Stimulated activated CD4-positive, alpha-beta T cell treated with anti-CD3 and anti-CD28 coated beads, Interleukin-1b, Interleukin-23, amount 100 ng/mL, for 4 hours (primary cell): ENCODE measurements around the gene SEPTIN8.

Experiments
- DNase-seq, 2 donors: peaks; one replicate each; pipeline ENCODE4 v3.0.0-alpha.2; 2020; ENCODE audit warnings: low read depth in 2 of 2

The SEPTIN8 gene

DNA sequence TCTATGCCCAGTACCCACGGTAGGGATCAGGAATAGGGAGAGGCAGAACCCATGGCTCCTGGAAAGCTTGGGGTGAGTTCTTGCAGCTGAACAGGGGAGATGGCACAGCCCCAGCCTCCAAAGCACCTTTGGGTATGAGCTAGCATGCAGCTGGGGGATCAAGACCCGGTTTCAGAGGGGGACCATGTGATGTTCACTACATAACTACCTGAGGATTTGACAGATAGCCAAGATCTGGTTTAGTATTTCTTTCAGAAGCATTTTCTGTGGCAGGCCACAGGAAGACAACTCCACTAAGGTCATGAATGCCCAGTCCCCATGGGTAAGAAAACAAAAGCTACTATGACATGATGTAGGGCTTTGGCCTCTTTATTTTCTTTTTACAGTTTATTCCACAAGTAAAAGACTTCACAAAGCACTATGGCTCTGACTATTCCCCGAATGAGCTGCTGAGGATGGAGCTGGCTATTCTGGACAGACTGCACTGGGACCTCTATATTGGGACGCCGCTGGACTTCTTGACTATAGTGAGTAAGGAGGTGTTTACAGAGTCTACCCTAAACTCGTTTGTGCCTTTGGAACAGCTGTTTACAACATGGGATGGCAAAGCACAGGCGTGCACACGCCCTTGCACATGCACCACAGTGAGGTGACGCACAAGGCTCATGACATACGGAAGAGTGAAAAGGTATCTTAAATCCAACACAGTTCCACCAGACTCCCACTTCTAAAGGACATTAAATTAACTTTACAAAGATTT, 26.4 kb downstream of the SEPTIN8 start:
- DNase-seq: no peak

DNA sequence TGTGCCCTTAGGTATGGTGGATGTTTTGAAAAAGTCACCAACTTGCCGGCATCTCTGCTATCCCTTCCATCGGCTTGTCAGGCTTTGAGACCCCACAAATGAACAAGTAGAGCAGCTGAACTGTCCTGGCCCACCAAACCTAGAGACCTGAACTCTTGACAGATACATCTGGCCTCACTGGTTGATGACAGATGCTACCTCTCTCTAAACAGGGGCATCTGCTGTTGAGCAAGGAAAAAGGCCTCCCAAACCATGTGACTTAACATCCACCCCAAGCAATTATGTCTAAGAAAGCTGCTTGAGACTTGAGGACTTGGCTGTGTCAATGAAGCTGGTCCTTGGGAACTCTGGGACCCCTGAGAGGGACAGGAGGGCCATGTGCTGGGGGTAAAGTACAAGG, 27.5 kb downstream of the SEPTIN8 start:
- DNase-seq: no peak

DNA sequence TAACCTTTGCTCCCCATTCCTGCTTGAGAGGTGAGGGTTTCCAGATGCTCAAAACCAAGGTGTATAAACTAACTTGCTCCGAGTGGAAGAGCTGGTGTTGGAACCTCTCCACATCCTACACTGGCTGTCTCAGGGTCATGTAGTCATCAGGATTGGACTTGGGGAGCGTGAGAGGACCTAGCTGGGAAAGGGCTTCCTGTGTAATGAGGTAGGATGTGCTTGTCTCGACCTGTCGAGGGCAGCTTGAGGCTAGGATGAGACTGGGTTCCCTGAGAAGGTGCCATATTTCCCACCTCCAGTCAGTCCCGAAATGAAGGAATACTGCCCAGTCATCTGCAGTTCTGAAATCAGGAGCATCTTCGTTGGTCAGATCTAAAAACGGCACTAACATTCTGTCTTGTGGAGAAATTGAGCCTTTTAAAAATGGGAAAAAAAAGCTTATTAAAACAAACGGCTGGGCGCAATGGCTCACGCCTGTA, 28.5 kb downstream of the SEPTIN8 start:
- no peak for DNase-seq

DNA sequence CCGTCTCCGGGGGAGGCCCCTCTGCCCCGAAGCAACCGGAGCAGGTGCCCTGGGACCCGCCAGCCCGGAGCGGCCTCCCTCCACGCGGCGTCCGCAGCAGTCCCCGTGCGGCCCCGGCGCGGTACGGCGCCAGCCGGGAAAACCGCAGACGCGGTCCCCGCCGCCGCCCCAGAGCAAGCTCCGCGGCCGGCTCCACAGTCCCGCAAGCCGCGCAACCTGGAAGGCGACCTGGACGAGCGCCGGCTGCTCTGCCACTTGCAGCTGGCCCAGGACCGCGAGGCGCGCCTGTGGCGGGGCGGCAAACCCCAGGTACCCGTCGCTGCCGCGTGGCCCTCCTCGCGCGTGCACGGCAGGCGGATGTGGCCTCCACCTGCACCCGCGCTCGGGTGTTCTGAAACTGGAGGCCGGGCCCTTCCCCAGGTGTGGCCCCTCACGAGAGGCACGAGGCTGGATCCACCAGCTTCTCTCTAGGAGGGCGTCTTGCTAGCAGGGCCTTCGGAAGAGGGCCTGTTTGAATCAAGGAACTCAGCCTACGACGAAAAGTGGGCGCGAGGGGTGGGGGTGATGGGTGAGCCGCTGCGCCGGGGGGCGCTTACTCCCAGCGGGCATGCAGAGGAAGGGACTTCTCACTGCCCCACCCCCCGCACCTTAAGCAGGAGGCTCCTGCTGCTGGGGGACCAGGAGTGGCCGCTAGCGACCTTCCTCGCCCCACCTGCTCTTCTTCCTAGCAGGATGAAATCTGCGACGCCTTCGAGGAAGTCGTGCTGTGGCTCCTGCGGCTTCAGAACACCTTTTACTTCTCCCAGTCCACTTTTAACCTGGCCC, 29.2 kb downstream of the SEPTIN8 start:
- peak; percentile 36 to 46 for DNase-seq

DNA sequence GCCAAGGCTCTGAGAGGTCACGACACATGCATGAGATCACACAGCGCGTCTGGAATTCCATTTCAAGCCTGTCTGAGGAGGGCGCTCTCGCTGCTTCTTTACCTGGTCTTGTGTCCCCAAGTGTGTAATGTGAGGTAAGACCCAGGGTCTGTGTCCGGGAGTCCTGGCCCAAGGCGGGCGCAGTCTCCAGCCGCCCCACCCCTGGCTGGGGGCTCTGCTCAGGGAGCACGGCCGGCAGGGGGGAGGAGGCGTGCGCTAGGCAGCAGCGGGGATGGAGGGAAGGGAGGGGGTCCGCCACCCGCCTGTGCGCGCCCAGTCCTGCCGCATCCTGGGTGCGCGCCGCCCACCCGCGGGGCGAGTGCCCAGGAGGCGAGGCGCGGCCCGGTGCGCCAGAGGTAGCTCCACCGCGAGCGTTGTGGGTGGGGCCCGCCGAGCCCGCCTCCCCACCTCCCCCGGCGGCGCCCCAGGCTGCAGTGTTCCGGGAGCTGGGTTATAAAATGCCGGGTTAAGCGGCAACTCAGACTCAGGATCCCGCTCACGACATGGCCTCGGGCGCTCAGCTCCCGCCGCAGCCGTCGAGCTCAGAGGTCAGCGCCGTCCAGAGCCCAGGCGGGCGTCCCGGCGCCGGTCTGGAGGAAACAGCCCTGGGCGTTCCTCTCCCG, 30.0 kb downstream of the SEPTIN8 start, which contains the start of gene CCNI2:
Gene CCNI2 (plus strand): TSS at position 473 of the 662 bp plus-strand sequence. CDS start 70 bp downstream, at position 543.
- DNase-seq: peak; percentile 59 to 66

DNA sequence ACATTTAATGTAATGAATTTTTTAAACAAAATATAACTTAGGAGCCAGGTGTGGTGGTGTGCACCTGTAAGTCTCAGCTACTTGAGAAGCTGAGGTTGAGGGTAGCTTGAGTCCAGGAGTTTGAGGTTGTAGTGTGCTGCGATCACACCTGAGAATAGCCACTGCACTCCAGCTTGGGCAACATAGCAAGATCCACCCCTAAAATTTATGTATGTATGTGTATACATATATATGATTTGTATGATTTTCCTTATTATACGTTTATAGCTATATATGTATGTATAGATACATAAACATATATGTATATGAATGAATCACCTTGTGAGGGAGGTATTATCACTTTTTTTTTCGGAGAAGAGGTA, 30.5 kb downstream of the SEPTIN8 start:
- no peak for DNase-seq

DNA sequence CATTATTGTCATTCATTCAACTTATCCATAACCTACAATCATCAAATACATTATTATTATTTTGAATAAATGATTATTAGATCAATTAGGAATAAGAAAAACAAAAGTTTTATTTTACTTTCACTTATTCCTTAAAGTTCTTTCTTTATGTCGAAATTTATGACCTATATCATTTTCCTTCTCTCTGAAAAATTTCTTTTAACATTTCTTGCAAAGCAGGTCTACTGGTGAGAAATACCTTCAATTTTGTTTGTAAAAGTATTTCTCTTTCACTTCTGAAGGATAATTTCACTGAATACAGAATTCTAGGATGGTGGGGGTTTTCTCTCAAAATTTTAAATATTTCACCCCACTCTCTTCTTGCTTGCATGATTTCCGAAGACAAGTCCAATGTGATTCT, 32.4 kb downstream of the SEPTIN8 start:
- no peak for DNase-seq

DNA sequence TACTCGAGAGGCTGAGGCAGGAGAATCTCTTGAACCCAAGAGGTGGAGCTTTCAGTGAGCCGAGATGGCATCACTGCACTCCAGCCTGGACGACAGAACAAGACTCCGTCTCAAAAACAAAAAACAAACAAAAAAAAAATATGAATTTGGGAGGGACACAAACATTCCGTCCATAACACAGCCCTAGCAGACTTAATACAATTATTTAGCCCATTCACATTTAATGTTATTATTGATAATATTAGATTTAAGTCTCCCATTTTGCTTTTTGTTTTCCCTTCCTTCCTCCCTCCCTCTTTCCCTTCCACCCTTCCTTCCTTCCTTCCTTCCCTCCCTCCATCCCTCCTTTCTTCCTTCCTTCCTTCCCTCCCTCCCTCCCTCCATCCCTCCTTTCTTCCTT, 34.4 kb downstream of the SEPTIN8 start:
- no peak for DNase-seq

DNA sequence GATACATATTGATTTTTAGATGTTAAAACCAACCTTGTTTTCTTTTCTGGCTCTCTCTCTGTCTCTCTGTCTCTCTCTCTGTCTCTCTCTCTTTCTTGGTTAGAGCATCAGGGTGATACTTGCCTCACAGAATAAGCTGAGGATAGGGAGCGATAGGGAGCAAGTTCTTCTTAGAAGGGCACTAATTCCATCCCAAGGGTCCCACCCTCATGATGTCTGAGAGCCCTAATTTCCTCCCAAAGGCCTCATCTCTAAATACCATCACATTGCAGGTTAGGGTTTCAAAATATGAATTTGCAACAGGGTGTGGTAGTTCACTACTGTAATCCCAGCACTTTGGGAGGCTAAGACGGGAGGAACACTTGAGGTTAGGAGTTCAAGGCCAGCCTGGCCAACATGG, 34.9 kb downstream of the SEPTIN8 start:
- no peak for DNase-seq

DNA sequence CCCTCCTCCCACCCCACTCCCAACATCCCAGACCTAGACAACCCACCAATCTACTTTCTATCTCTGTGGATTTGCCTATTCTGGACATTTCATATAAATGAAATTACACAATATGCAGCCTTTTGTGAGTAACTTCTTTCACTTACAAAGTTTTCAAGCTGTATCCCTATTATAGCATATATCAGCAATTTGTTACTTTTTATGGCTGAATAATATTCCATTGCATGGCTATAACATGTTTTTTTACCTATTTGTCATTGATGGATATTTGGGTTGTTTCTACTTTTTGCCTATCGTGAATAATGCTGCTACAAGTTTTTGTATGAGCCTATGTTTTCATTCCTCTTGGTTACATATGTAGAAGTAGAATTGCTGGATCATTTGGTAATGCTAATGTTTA, 37.8 kb downstream of the SEPTIN8 start:
- no peak for DNase-seq

DNA sequence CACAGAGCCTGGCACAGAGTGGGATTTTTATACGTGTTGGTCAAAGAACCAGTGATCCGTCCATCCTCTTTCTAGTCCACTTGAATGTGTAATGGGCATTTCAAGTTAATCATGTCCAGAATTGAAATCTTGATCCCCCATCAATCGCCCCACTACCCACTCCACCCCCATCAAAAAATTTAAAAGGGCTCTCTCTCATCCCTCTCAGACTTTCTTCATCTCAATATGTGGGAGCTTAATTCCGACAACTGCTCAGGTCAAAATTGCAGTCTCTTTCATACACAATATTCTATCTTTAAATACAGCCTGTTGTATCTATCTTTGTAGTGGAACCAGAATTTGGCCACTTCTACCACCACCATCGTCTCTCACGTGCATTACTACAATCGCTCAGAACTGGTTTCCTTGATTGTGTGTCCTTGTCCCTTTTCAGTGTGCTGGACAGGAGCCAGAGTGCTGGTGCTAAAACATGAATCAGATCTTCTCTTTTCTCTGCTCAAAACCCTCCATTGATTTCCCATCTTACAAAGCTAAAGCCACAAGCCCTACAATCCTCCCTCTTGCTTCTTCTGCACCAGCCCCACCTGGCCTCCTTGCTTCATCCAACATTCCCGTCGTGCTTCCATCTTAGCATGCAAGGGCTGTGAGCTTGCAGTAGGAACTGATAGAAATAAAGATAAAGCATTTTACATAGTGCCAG, 38.9 kb downstream of the SEPTIN8 start:
- DNase-seq: no peak

DNA sequence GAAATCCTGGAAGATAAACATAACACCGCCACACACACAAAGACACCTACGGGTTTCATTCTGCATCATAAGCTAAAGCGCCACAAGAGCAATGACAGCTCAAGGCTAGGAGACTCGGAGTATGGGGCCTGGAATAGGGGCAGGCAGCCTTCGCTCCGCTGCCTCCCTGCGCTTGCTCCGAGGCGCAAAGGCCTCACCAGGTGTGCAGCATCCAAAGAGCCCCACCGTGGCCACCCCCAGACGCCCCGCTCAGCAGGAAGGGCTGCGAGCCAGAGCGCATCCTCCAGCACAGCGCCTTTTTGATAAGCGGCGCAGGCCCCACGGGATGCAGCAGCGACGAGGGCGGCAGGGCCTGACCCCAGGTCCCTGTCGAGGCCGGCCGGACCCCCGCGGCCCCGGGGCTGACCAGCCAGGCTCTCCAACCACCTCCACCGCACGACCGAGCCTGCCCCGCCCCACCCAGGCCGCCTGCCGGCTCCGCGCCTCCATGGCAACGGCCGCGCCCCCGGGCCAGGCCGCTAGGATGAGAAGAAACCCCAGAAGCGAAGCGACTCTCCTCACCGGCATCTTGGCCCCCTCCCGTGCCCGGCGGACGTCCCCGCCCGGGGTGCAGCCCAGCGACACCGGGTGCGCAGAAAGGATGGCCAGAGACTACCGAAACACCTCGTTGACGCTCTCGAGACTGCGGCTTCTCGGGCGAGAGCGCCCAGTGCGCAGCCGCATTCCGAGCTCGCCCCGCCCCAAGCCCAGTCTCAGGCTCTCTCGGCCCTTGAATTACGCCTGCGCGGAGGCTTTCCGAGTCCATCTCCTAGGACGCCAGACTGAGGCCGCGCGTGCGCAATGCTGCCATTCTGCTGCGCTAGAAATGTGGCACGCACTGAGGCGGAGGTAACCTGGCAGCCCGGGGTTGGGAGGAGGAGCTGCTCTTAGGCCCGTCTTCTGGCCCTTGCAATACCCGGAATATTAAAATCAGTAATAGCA, 39.9 kb downstream of the SEPTIN8 start, which contains the start of gene KIF3A:
Gene KIF3A (minus strand): TSS at position 694 of the 981 bp plus-strand sequence. CDS start 127 bp downstream, at position 567.
- DNase-seq: peak; percentile 99

DNA sequence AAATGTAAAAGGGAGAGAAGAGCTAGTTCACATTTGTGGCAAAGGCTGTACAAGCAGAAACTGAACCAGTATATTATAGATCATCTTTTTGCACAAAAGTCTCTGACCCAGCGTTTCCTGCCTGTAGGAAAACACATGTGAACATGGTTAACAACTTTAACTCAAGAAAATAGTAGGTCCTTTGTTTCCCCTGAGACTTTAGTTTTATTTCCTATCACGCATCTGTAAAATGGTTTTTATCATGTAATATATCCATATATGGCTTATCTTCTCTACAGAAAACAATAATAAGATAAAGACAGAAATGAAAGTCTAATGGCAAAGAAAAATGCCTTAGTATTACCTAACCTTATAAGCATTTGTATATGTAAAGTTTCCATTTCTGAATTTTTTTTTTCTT, 42.4 kb downstream of the SEPTIN8 start:
- DNase-seq: no peak

DNA sequence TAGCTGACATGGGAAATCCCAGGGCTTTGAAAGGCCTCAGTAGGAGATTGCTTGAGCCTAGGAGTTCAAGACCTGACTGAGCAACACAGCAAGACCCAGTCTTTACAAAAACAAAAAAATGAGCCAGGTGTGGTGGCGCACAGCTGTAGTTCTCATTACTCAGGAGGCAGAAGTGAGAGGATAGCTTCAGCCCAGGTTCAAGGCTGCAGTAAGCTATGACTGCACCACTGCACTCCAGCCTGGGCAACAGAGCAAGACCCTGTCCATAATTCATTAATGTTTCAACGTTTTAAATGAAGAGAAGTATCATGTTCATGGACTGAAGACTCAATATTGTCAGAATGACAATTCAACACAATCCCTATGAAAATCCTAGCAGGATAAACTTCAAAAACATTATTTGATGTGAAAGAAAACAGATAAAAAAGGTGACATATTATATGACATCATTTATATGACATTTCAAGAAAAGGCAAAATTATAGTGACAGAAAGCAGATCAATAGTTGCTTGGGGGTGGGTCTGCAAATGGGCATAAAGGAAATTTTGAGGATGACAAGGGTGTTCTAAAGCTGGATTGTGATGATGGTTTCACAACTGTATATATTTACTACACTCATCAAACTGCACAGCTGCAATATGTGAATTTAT, 43.4 kb downstream of the SEPTIN8 start:
- no peak for DNase-seq

DNA sequence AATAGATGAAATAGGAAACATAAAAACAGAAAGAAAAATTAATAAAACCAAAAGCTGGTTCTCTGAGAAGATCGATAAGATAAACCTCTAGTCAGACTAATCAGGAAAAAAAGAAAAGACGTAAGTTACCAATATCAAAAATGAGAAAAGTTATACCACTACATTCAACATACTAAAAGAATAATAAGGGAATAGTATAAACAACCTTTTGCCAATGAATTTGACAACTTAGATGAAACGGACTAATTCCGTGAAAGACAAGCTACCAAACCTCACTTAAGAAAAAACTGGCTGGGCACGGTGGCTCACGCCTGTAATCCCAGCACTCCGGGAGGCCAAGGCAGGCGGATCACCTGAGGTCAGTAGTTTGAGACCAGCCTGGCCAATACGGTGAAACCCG, 47.1 kb downstream of the SEPTIN8 start:
- no peak for DNase-seq

DNA sequence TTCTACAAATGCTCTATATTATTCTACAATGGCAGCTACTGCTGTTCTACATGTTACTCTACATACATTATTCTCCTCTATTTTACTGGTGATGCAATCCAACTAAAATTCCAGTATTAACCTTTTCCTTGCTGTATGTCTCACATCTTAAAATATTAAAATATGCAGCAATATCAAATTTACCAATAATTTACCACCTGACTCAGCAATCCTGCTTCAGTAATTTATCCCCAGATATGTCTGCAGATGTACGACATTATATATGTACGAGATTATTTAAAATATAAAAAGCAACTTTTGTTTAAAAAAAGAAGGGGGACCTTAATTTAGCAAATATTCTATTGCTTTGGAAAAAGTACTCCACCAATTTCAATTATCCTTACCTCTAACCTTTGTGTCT, 51.3 kb downstream of the SEPTIN8 start:
- no peak for DNase-seq

DNA sequence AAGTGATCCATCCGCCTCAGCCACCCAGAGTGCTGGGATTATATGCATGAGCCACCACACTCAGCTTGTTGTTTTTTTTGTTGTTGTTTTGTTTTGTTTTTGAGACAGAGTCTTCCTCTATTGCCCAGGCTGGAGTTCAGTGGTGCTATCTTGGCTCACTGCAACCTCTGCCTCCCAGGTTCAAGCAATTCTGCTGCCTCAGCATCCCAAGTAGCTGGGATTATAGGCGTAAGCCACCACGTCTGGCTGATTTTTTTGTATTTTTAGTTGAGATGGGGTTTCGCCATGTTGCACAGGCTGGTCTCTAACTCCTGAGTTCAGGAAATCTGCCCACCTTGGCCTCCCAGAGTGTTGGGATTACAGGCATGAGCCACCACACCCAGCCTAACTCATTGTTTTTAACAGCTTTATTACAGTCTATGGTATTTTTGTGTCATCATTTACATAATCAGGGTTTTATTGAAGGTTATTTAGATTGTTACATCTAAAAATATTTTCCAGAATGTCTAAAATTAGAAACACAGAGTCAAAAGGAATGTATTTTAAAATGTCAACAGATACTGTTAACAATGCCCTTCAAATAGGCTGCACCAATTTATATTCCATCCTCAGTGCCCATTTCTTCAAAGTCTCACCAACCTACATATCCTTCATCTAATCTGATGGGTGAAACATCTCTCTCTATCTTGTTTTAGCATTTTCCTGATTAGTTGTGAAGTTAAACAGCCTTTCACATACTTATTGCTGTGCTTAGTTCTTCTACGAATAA, 58.3 kb downstream of the SEPTIN8 start:
- DNase-seq: no peak

DNA sequence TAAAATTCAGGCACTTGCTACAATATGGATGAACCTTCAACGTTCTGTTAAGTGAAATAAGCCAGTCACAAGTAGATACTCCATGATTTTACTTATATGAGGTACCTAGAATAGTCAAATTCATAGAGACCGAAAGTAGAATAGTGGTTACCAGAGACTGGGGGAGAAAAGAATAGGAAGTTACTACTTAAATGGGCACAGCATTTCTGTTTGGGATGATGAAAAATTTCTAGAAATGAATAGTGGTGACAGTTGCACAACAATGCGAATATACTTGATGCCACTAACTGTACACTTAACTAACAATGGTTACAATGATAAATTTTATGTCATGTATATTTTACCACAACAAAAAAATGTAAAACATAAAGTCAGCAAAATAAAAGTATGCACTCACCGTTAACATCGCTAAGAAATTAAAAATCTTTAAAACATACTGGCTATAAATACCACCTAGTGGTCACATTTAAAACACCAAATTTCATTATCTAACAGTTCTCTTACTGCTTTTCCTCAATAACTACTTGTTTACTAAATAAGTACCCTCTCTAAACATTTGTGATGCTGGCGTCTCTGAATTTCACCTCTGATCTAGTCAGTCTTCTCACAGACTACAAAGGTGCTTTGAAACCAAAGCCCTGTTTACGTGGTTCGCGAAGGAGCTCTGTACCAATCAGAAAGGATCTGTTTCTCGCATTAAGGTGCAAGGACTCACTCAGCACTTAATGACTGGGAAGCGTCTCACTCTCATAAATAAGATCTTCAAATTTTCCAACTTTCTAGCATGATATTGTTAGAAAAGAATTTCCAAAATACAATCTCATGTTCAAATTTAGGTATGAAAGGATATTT, 62.4 kb downstream of the SEPTIN8 start:
- no peak for DNase-seq
